CD4-positive, alpha-beta T cell treated with Interleukin-4 for 4 hours (primary cell): Measurements from ENCODE around the gene HRC.
"Not testable (repeated sequence)": the region's sequence is repeated elsewhere in the genome, so short reads cannot be mapped to it uniquely, and the experiment has no call there.

Experiments used
- DNase-seq: peaks from one replicate; pipeline ENCODE4 v3.0.0-alpha.2; 2020

HRC gene

GRCh38 chr19:49132974-49133609 is 22.1 kb downstream of the HRC start:
- DNase-seq: no peak

- DNase-seq: no peak
Observed at GRCh38 chr19:49130325-49130724, 24.9 kb downstream of the HRC start.

GRCh38 chr19:49129238-49129583 is 26.0 kb downstream of the HRC start:
- no peak for DNase-seq

GRCh38 chr19:49128545-49129237 is 26.5 kb downstream of the HRC start:
- no peak for DNase-seq

- DNase-seq: peak; percentile 92
Observed at GRCh38 chr19:49127674-49128544, 27.3 kb downstream of the HRC start.

- DNase-seq: not testable (repeated sequence)
Observed at GRCh38 chr19:49127225-49127624, 28.0 kb downstream of the HRC start.

GRCh38 chr19:49126575-49126974 is 28.6 kb downstream of the HRC start:
- no peak for DNase-seq

GRCh38 chr19:49125025-49125731 is 30.0 kb downstream of the HRC start:
- DNase-seq: no peak

- DNase-seq: not testable (repeated sequence)
Observed at GRCh38 chr19:49123285-49123684, 31.9 kb downstream of the HRC start.

- DNase-seq: not testable (repeated sequence)
Observed at GRCh38 chr19:49121841-49122240, 33.4 kb downstream of the HRC start.

GRCh38 chr19:49120868-49121267 is 34.3 kb downstream of the HRC start:
- no peak for DNase-seq

- DNase-seq: no peak
Observed at GRCh38 chr19:49120325-49120683, 34.9 kb downstream of the HRC start.

- no peak for DNase-seq
Observed at GRCh38 chr19:49119411-49120324, 35.5 kb downstream of the HRC start, which contains the start of gene PPFIA3. TSS of gene PPFIA3 (plus strand) at chr19:49119544. CDS start at chr19:49127874, 8,330 bp downstream.

GRCh38 chr19:49118565-49119410 is 36.4 kb downstream of the HRC start, which contains the start of gene C19orf73:
TSS of gene C19orf73 (minus strand) at chr19:49119143. CDS start at chr19:49119022, 121 bp downstream.
- DNase-seq: peak; percentile 95

GRCh38 chr19:49117677-49118564 is 37.3 kb downstream of the HRC start:
- DNase-seq: no peak

- DNase-seq: no peak
Observed at GRCh38 chr19:49116544-49116943, 38.7 kb downstream of the HRC start.

GRCh38 chr19:49114630-49115363 is 40.4 kb downstream of the HRC start:
- peak; percentile 24 for DNase-seq

GRCh38 chr19:49113762-49114629 is 41.2 kb downstream of the HRC start, which contains the start of gene LIN7B:
TSS of gene LIN7B (plus strand) at chr19:49114370. CDS start at chr19:49114405, 35 bp downstream.
- peak; percentile 59 for DNase-seq
